Hippocampal formation (tissue), 2 donors: ENCODE measurements around the gene DET1.
A peak's percentile ranks its signal among the peaks of the same experiment; 100 is the strongest.
"Not testable (repeated sequence)": the region's sequence is repeated elsewhere in the genome, so short reads cannot be mapped to it uniquely, and the experiment has no call there.

Experiments used
- DNase-seq, 2 donors: peaks; one replicate each; lab custom pipeline; 2025; lab: John Stamatoyannopoulos, UW

DET1 gene

GRCh38 chr15:88546248-88547129, at the start of gene DET1:
Gene DET1, minus strand, starts transcription at chr15:88546681. Its CDS starts 14,976 bp downstream, at chr15:88531705.
- DNase-seq = peak; percentile 94 to 96

- DNase-seq = no peak
Observed at GRCh38 chr15:88591384-88591783, 44.9 kb upstream of the DET1 start.

GRCh38 chr15:88590759-88591158, 44.3 kb upstream of the DET1 start:
- DNase-seq = no peak

- DNase-seq = no peak
Observed at GRCh38 chr15:88586401-88587162, 40.1 kb upstream of the DET1 start.

GRCh38 chr15:88580532-88580931, 34.1 kb upstream of the DET1 start:
- DNase-seq = no peak

DNA sequence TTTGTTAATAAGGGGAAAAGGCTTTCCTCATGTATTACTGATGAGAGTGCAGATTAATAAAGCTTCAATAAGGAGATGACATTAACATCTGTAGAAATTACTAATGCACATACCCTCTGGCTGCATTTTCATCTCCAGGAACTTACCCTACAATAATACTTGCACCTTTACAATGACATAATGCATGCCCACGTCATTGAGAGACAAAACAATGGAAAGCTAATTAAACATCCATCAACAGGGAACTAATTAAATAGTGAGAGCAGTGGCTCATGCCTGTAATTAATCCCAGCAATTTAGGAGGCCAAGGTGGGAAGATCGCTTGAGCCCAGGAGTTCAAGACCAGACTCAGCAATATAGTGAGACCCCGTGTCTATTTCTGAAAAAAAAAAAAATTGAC, 32.8 kb upstream of the DET1 start:
- DNase-seq = no peak

DNA sequence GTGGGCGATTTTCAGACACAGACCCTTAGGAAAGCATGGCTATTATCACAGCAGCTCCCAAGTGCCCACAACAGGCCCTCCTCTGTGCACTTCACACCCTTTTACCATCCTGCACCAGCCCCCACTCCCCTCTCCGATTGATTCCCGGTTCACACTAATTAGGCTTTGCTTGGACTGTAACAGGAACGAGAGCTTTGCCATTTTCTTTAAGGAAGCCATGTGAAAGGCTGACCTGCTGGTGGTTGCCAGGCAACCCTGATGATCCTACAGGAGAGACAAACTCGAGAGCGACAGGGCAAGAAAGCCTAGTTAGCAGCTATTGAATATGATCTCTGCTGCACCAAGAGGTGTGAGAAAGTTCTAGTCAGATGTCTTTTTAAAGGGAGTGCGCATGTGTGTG, 28.2 kb upstream of the DET1 start:
- DNase-seq = no peak

- no peak for DNase-seq
Observed at GRCh38 chr15:88574077-88574476, 27.6 kb upstream of the DET1 start.

DNA sequence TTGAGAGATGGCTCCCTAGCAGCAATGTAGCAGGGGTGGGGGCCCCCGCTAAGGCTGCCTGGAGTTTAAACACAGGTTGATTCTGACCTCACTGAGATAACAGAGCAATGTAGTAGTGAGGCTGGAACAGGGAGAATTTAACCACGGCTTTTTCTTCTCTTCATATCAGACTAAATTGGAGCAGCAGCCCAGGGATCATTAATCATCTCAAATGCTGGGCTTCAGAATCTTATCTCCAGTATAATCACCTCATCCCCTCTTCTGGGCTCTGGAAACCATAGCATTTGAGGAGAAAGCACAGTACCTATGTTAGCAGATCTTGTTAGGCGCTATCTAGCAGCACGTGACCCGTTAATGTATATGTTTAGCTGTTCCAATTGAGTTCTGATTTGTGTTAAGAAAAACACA, 25.4 kb upstream of the DET1 start:
- no peak for DNase-seq

DNA sequence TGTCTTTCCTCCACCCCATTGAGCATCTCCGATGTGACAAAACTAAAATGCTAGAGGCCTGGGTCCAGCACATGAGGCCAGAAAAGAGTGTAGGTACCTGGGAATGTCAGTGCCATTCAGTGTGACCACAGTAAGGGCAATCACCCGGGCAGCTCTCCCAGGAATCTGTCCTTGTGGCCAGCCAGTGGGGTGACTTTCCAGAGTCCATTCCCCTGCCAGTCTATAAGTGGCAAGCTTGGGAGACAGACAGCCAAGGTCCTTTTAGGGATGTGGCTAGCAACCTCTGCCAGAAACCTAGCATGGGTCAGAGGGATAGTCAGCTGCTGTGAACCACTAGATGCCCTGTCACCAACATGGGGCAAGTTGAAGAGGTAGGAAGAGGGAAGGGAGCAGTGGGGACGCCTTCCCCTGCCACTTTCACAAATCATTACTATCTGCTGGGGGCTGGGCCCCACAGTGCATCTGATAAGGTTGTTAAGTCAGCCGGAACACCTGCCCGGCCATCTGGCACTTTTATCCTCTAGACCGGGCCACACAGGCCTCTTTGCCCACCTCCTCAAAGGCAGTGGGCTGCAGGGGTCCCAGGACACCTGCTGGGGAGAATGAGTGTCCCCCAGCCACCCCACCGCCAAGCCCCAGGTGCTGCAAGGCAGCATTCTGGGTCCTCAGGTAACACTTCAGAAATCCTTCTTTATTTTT, 24.8 kb upstream of the DET1 start:
- DNase-seq = no peak

GRCh38 chr15:88568589-88568988, 22.1 kb upstream of the DET1 start:
- no peak for DNase-seq

- no peak for DNase-seq
Observed at GRCh38 chr15:88564741-88565140, 18.3 kb upstream of the DET1 start.

GRCh38 chr15:88563638-88564037, 17.2 kb upstream of the DET1 start:
- DNase-seq = no peak

GRCh38 chr15:88559565-88559964, 13.1 kb upstream of the DET1 start:
- DNase-seq = not testable (repeated sequence)

DNA sequence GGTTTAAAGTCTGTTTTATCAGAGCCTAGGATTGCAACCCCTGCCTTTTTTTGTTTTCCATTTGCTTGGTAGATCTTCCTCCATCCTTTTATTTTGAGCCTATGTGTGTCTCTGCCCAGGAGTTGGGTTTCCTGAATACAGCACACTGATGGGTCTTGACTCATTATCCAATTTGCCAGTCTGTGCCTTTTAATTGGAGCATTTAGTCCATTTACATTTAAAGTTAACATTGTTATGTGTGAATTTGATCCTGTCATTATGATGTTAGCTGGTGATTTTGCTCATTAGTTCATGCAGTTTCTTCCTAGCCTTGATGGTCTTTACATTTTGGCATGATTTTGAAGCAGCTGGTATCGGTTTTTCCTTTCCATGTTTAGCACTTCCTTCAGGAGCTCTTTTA, 11.5 kb upstream of the DET1 start:
- DNase-seq = not testable (repeated sequence)

DNA sequence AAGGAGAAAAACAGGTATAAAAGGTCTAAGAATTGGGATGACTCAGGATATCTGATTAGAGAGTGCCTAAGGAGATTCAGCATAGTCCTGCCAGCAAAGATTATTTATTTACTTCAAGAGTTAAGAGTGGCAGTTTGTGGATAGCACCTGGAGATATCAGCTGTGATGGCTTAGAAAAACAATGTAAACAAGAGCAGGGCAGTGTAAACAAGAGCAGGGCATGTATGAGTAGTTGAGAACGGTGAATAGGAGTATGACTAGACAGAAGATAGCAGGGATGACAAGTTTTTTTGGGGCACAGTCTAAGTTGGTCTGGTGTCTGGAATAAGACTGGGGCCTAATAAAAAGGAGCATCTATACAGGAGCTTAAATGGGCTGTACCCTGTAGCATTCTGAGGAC, 1.5 kb upstream of the DET1 start:
- DNase-seq = not testable (repeated sequence)

DNA sequence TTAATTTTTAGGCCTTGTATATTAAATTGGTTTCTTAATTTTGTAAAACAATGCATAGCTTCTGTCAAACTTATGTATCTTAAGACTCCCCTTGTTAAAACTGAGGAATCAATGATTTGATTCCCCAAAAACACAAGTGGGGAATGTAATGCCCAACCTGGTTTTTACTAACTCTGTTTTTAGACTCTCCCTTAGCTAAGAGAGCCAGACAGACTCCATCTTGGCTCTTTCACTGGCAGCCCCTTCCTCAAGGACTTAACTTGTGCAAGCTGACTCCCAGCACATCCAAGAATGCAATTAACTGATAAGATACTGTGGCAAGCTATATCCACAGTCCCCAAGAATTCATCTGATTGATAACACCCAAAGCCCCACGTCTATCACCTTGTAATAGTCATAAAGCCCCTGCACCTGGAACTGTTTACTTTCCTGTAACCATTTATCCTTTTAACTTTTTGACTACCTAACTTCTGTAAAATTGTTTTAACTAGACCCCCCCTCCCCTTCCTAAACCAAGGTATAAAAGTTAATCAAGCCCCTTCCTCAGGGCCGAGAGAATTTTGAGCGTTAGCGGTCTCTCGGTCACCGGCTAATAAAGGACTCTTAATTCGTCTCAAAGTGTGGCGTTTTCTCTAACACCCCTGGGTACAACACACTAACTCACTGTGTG, 768 bp downstream of the DET1 start:
- not testable (repeated sequence) for DNase-seq

- DNase-seq = no peak
Observed at GRCh38 chr15:88543065-88543776, 3.3 kb downstream of the DET1 start.

- DNase-seq = no peak
Observed at GRCh38 chr15:88542342-88542733, 4.1 kb downstream of the DET1 start.

- DNase-seq = no peak
Observed at GRCh38 chr15:88541709-88542341, 4.7 kb downstream of the DET1 start.

GRCh38 chr15:88541111-88541510, 5.4 kb downstream of the DET1 start:
- DNase-seq = not testable (repeated sequence)
